Hematopoietic multipotent progenitor cell treated with erythropoietin and hydrocortisone succinate and interleukin-3 and kit ligand, for 15 days (in vitro differentiated cells): Measurements from ENCODE around the gene NSMCE1.
"Not testable (repeated sequence)": the region's sequence is repeated elsewhere in the genome, so short reads cannot be mapped to it uniquely, and the experiment has no call there.

Experiments
- DNase-seq: peaks from one replicate; pipeline ENCODE4 v3.0.0-alpha.2; 2015; ENCODE audit warnings: low spot score

The NSMCE1 gene

GRCh38 chr16:27303256-27304100, 34.9 kb upstream of the NSMCE1 start:
- no peak for DNase-seq

- DNase-seq: no peak
These were observed 33.6 kb upstream of the NSMCE1 start for GRCh38 chr16:27302126-27302525.

GRCh38 chr16:27301236-27301861, 32.8 kb upstream of the NSMCE1 start:
- DNase-seq: no peak

GRCh38 chr16:27298132-27298531, 29.6 kb upstream of the NSMCE1 start:
- no peak for DNase-seq

GRCh38 chr16:27293343-27293742, 24.8 kb upstream of the NSMCE1 start:
- no peak for DNase-seq

GRCh38 chr16:27291722-27292240, 23.2 kb upstream of the NSMCE1 start:
- DNase-seq: no peak

GRCh38 chr16:27291106-27291505, 22.5 kb upstream of the NSMCE1 start:
- no peak for DNase-seq

GRCh38 chr16:27290562-27290961, 22.0 kb upstream of the NSMCE1 start:
- DNase-seq: no peak

- no peak for DNase-seq
These were observed 21.1 kb upstream of the NSMCE1 start for GRCh38 chr16:27289669-27290068.

- DNase-seq: not testable (repeated sequence)
These were observed 19.7 kb upstream of the NSMCE1 start for GRCh38 chr16:27288313-27288712.

- DNase-seq: no peak
These were observed 19.3 kb upstream of the NSMCE1 start for GRCh38 chr16:27287887-27288286.

- DNase-seq: no peak
These were observed 18.7 kb upstream of the NSMCE1 start for GRCh38 chr16:27287051-27287811.

GRCh38 chr16:27286451-27286850, 17.9 kb upstream of the NSMCE1 start:
- no peak for DNase-seq

GRCh38 chr16:27285676-27286196, 17.2 kb upstream of the NSMCE1 start:
- DNase-seq: no peak

- DNase-seq: no peak
These were observed 16.5 kb upstream of the NSMCE1 start for GRCh38 chr16:27284865-27285675.

GRCh38 chr16:27281243-27281642, 12.7 kb upstream of the NSMCE1 start:
- DNase-seq: no peak

- DNase-seq: no peak
These were observed 6.8 kb upstream of the NSMCE1 start for GRCh38 chr16:27275394-27275793.

- DNase-seq: not testable (repeated sequence)
These were observed 5.9 kb upstream of the NSMCE1 start for GRCh38 chr16:27274424-27274874.

- DNase-seq: no peak
These were observed 5.3 kb upstream of the NSMCE1 start for GRCh38 chr16:27273670-27274423.

- DNase-seq: no peak
These were observed 4.7 kb upstream of the NSMCE1 start for GRCh38 chr16:27273330-27273669.

- not testable (repeated sequence) for DNase-seq
These were observed 4.1 kb upstream of the NSMCE1 start for GRCh38 chr16:27272697-27273096.
